ENCODE results near the gene DCUN1D2.

Gene DCUN1D2

GRCh38 chr13:113476811-113477210 is 13.7 kb downstream of the DCUN1D2 start:
- Histone ChIP-seq H3K4me1 (ENCODE audit: control insufficient read depth, low read length) (no peaks in the 10 kb centered on the region), H3K36me3 (ENCODE audit: control insufficient read depth, low read length) (peaks cover 73% of the 10 kb centered on the region)
- TF ChIP-seq EZH2phosphoT487 (IDR thresholded peaks at IDR 0.05; ENCODE audit: borderline replicate concordance, low read length): no peak
- no peak for TF ChIP-seq CTCF (IDR thresholded peaks at IDR 0.05; ENCODE audit: low read depth, low read length, poor library complexity, severe bottlenecking)

GRCh38 chr13:113475911-113476310 is 14.6 kb downstream of the DCUN1D2 start:
- Histone ChIP-seq H3K79me2 (ENCODE audit: control insufficient read depth, low read length) (peaks cover 4% of the 10 kb centered on the region), H4K20me1 (ENCODE audit: control insufficient read depth, insufficient read depth, low read depth, low read length) (no peaks in the 10 kb centered on the region), H3K4me2 (ENCODE audit: low read length) (no peak overlapping the region), H3K27me3 (ENCODE audit: control insufficient read depth, low read length) (no peaks in the 10 kb centered on the region), H3K4me1 (ENCODE audit: control insufficient read depth, low read length) (no peaks in the 10 kb centered on the region), H3K9me2 (replicated peaks; ENCODE audit: control insufficient read depth, low read length) (no peaks in the 10 kb centered on the region), H3F3A (ENCODE audit: control insufficient read depth, insufficient read depth) (no peaks in the 10 kb centered on the region), H3K36me3 (ENCODE audit: control insufficient read depth, low read length) (peaks cover 74% of the 10 kb centered on the region), H3K27ac (ENCODE audit: low read depth, low read length) (no peak overlapping the region), H3K4me3 (ENCODE audit: low read length) (no peak overlapping the region), H3K9me3 (ENCODE audit: control insufficient read depth, insufficient read depth, low read length) (no peaks in the 10 kb centered on the region)
- TF ChIP-seq CTCF (IDR thresholded peaks at IDR 0.05; ENCODE audit: low read depth, low read length, poor library complexity, severe bottlenecking) (no peak), EZH2phosphoT487 (IDR thresholded peaks at IDR 0.05; ENCODE audit: borderline replicate concordance, low read length) (no peak)

More at GRCh38 chr13:113476811-113477210, 13.7 kb downstream of the DCUN1D2 start:
- Histone ChIP-seq H4K20me1 (ENCODE audit: control insufficient read depth, insufficient read depth, low read depth, low read length) (no peaks in the 10 kb centered on the region), H3K9me2 (replicated peaks; ENCODE audit: control insufficient read depth, low read length) (no peaks in the 10 kb centered on the region), H3K27ac (ENCODE audit: low read depth, low read length) (no peak overlapping the region), H3K4me2 (ENCODE audit: low read length) (no peak overlapping the region), H3K4me3 (ENCODE audit: low read length) (no peak overlapping the region), H3K9me3 (ENCODE audit: control insufficient read depth, insufficient read depth, low read length) (no peaks in the 10 kb centered on the region), H3K79me2 (ENCODE audit: control insufficient read depth, low read length) (peaks cover 10% of the 10 kb centered on the region), H3F3A (ENCODE audit: control insufficient read depth, insufficient read depth) (no peaks in the 10 kb centered on the region), H3K27me3 (ENCODE audit: control insufficient read depth, low read length) (no peaks in the 10 kb centered on the region)

- Histone ChIP-seq H3K9me3 (ENCODE audit: control insufficient read depth, insufficient read depth, low read length) (no peaks in the 10 kb centered on the region), H3K4me3 (ENCODE audit: low read length) (no peak overlapping the region), H3K4me2 (ENCODE audit: low read length) (no peak overlapping the region), H3K27ac (ENCODE audit: low read depth, low read length) (no peak overlapping the region), H3K4me1 (ENCODE audit: control insufficient read depth, low read length) (no peaks in the 10 kb centered on the region), H3K9me2 (replicated peaks; ENCODE audit: control insufficient read depth, low read length) (no peaks in the 10 kb centered on the region), H3F3A (ENCODE audit: control insufficient read depth, insufficient read depth) (no peaks in the 10 kb centered on the region), H4K20me1 (ENCODE audit: control insufficient read depth, insufficient read depth, low read depth, low read length) (no peaks in the 10 kb centered on the region), H3K36me3 (ENCODE audit: control insufficient read depth, low read length) (peaks cover 68% of the 10 kb centered on the region), H3K27me3 (ENCODE audit: control insufficient read depth, low read length) (no peaks in the 10 kb centered on the region), H3K79me2 (ENCODE audit: control insufficient read depth, low read length) (no peaks in the 10 kb centered on the region)
- no peak for TF ChIP-seq CTCF (IDR thresholded peaks at IDR 0.05; ENCODE audit: low read depth, low read length, poor library complexity, severe bottlenecking)
- TF ChIP-seq EZH2phosphoT487 (IDR thresholded peaks at IDR 0.05; ENCODE audit: borderline replicate concordance, low read length): no peak
Measured at GRCh38 chr13:113475280-113475679, 15.2 kb downstream of the DCUN1D2 start.
